Measurements from ENCODE around the gene PODXL.
"Not testable (repeated sequence)": the region's sequence is repeated elsewhere in the genome, so short reads cannot be mapped to it uniquely, and the experiment has no call there.

PODXL gene

GRCh38 chr7:131511774-131512535 is 44.5 kb downstream of the PODXL start:
- DNase-seq (ENCODE audit: low read depth in 4 of 4, low spot score in 1 of 4) = no peak

DNA sequence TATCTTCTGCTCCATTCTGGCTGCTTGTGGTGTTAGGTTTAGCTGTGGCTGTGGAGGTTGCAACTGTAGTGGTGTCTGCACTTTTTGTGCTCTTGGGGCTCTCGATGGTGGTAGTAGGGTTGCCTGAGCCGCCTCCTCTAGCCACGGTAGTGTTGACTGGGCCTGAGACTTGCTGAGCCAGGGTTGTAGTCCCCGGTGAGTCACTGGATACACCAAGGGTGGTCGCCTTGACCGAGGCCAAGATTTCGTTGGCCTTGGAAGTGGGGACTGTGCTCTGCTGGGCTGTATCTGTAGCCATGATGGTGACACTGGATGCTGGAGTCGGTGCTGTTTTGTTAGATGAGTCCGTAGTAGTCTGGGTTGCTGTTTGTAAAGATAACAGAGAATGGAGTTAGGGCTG is 45.4 kb downstream of the PODXL start:
- DNase-seq (ENCODE audit: low read depth in 4 of 4, low spot score in 1 of 4) = no peak

GRCh38 chr7:131509781-131510180 is 46.6 kb downstream of the PODXL start:
- no peak for DNase-seq (ENCODE audit: low read depth in 4 of 4, low spot score in 1 of 4)

DNA sequence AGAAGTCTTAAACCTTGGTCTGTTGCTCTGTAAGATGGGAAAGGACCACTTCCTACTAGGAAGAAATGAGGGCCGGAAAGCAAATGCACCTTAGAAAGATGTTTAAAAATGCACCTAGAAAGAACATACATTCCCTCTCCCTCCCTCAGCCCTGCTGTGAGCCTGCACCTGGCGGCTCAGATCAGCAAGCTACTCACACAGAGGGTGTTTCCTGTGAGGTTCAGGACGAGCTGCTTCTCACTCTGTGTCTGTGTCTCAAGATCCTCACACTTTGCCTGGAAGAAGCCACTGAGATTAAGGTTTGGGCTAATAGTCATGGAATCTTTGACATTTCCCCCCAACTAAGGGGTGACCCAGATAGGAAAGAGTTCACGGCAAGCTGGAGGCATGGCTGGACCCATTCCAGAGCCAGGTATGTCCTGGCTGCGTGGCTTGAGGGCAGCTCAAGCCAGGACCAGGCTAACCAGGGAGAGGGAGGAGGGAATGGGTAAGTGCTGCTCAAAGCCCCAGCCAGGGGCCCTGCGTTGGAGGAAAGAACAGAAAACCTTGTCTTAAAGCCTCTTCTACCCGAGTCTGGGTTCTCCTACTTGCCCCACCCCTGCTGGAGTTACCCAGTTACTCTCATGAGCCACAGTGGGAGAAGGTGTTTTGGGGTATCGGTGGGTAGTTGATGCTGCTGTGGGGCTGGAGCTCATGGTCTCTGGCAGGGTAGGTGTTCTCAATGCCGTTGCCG is 47.5 kb downstream of the PODXL start:
- no peak for DNase-seq (ENCODE audit: low read depth in 4 of 4, low spot score in 1 of 4)

DNA sequence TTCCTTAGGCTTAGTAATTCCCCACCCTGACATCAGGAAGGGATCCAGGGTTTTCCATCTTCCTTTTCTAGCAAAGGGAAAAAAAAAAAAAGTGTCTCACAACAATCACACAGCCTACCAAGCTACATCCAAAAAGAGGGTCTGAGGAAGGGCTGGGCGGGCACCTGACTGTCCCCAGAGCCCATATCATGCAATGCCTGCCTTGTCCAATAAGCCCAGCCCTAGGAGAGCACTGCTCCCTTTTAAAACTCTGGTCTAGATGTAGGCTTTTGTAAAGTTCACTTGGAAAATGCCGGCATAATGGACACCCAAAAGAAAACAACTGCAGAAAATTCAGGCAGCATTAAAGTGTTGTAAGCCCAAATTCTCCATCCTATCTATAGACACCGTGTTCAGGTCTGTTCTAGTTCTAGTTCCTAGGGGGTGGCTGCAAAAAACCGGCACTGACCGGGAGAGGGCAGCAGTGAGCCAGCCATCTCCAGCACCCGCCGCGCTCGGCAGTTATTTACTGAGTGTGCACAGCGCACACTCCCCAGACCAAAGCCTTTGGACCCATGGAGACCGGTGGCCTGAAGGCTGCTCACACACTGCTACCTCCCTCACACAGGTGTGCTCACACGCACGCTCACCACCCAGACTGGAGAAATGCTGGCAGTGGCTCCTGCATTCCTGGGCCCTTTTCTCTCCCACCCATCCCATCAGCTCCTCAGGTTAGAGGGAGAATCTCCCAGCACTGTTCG is 48.7 kb downstream of the PODXL start:
- DNase-seq (ENCODE audit: low read depth in 4 of 4, low spot score in 1 of 4) = peak; percentile 58 to 80 (median 70)

DNA sequence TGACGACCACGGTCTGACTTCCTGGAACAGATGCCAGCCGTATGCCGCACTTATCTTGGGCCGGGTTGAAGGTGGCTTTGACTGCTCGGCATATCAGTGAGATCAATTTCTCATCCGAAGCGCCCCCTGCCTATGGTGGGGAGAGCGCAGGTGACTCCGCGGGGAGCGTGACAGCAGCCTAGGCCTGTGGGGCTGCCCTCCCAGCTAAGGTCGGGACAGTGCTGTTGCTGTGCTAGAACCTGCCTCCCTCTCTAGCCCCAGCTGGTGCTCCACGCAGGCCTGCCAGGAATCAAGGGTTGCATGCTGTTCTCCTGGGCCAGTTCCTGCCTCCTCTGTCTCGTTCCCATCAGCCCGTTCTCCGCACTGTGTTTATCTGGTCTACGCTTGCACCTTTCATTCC is 49.8 kb downstream of the PODXL start:
- DNase-seq (ENCODE audit: low read depth in 4 of 4, low spot score in 1 of 4) = no peak

DNA sequence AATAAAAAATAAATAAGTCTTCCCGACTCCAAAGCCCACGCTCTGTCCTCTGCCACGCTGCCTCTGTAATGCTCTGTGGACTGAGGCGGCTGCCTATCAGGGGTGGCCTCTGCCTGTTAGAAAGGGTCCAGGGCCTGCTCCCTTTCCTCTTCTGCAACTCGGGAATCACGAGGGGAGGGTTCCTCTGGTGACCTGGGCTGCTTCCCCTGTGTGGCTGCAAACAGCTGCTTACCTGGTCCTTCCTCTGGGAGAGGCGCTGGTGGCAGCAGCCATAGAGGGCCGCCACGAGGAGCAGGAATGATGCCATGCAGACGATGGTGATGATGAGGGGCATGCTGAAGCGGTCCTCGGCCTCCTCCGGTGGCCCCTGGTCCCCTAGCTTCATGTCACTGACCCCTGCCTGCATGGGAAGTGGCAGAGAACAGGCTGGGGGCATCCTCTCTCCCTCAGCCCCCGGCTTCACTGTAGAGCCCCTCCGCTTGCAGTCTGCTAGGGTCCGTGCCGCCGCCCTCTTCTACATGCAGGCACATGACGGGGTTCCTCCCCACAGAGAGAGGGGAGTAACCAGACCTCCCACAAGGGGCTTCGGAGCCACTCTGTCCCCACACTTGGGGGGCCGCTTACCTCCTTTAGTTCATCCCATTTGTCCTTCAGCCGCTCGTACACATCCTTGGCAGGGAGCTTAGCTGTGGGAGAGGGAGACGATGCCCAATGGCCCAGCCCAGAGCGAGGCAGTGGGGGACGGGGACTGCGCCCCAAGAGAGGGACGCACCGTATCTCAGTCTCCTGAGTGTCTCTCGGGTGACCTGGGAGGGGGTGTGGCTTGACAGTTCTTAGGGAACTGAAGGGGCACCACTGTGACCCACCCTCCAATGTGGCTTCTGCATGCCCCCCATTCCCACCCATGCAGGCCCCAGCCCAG is 50.5 kb downstream of the PODXL start:
- DNase-seq (ENCODE audit: low read depth in 4 of 4, low spot score in 1 of 4) = no peak

DNA sequence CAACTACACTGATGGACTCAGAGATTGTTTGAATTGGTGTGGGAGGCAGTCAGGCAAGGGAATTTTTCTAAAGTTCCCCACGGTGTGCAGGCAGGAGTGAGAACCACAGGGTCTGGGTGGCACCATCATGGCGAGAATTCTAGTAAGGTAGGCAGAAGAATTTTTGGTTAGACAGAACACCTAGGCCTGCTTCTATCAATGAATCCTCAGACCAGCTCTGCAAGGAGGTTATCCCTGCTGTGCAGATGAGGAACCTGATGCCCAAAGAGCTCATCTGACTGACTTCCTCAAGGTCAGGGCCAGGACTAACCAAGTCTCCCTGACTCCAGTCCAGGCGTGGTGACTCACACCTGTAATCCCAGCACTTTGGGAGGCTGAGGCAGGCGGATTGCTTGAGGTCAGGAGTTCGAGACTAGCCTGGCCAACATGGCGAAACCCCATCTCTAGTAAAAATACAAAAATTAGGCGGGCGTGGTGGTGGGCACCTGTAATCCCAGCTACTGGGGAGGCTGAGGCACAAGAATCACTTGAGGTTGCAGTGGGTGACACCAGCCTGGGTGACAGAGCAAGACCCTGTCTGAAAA is 51.3 kb downstream of the PODXL start:
- DNase-seq (ENCODE audit: low read depth in 4 of 4, low spot score in 1 of 4) = not testable (repeated sequence)

- no peak for DNase-seq (ENCODE audit: low read depth in 4 of 4, low spot score in 1 of 4)
Measured at GRCh38 chr7:131504157-131504899, 52.1 kb downstream of the PODXL start.

GRCh38 chr7:131503639-131504038 is 52.8 kb downstream of the PODXL start:
- no peak for DNase-seq (ENCODE audit: low read depth in 4 of 4, low spot score in 1 of 4)

GRCh38 chr7:131502810-131503508 is 53.5 kb downstream of the PODXL start:
- no peak for DNase-seq (ENCODE audit: low read depth in 4 of 4, low spot score in 1 of 4)

GRCh38 chr7:131501930-131502685 is 54.3 kb downstream of the PODXL start:
- no peak for DNase-seq (ENCODE audit: low read depth in 4 of 4, low spot score in 1 of 4)

DNA sequence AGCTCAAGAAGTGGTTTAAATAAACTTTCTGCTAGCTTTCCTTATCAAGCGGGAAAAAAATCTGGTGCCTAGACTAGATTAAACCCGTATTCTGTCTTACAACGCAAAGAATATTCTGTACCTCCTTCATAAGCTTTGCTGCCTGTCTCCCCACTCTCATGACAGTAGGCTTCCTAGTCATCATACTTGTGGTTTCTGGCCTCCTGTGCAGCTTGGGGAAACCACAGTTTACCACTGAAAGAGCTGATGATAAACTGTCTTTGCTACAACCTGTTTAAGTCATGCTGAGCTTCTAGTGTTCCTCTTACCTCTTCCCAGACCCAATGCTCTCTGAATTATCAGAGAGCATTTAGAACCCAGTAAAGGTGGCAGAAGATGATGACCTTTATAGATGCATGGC is 55.0 kb downstream of the PODXL start:
- DNase-seq (ENCODE audit: low read depth in 4 of 4, low spot score in 1 of 4) = peak in 2 of 4 experiments; percentile 11 to 16

DNA sequence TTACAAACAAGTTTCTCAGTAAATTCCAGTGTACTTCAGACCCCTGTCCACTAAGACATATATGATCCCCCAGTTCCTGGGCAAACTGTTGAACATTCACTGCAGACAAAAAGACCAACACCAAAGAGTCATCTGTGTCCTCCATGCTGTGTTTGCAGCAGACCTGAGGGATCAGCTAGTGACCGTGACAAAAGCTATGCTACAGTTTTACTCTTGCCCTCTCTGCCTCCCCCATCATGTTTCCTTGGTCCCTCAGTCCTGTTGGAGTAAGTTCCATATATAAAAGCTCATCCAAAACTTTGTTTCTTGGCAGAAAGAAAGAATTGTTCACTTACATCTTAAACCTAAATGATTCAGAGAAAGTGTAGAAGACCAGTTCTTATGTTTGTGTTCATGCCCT is 56.1 kb downstream of the PODXL start:
- DNase-seq (ENCODE audit: low read depth in 4 of 4, low spot score in 1 of 4) = no peak

DNA sequence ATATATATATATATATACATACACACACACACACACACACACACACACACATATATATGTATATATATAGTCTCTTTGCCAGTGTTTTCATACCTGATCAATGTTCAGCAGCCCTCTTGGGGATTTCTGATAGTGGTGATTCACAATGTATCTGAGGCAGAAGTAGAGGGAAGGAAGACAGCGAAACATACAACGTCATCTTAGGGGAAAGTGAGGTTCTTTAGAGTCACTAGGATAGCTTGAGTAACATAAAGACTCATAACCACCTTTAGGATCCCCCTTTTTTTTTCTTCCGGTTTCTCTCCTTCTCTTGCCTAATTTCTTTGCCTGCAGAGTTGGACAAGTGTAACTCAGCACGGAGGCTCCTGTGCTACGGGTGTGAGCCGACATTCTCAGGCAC is 56.6 kb downstream of the PODXL start:
- DNase-seq (ENCODE audit: low read depth in 4 of 4, low spot score in 1 of 4) = no peak

DNA sequence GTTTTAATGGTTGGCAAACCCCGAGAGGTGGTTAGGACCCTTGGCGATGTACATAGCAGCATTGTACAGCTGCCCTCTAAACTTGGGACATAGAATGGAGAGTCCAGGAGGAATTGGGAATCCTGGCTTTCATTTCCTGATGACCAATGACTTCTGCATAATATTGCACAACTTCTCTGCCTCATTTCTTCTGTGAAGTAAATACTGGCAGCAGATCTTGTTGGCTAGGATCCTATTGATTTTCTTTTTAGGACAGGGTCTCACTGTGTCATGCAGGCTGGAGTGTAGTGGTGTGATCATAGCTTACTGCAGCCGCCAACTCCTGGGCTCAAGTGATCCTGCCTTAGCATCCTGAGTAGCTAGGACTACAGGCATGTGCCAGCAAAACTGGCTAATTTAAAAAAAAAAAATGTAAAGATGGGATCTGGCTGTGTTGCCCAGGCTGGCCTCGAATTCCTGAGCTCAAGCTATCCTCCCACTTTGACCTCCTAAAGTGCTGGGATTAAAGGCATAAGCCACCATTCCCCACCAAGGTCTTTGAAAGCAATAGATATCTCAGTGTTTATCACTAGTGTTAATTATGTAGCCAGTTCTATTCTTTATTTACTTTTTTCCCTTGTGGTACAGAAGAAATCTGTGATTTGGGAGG is 58.1 kb downstream of the PODXL start:
- DNase-seq (ENCODE audit: low read depth in 4 of 4, low spot score in 1 of 4) = no peak

DNA sequence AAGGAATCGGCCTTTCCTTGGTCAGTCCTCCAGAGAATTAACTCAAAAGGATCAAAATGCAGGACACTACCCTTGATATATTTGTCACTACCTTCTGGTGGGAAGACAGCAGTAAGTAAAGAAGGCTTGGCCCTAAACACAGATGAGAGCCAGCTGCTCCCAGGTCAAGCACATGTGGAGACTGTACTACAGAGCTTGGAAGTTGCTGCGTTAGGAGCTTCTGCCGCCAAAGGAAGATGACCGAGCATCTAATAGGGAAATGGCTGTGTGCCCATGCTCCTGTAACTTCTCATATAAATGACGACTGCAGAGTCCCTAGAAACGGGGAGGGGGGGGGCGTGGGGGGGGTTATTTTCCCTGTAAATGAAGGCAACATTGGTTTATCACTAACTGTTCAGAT is 59.0 kb downstream of the PODXL start:
- DNase-seq (ENCODE audit: low read depth in 4 of 4, low spot score in 1 of 4) = no peak

Data from stimulated activated CD4-positive, alpha-beta T cell treated with anti-CD3 and anti-CD28 coated beads, Interleukin-1b, Interleukin-23, amount 100 ng/mL, for 24 hours (primary cell).